ENCODE data around the gene CCNF.

GRCh38 chr16:2457267-2457666 is 28.0 kb downstream of the CCNF start:
- TF ChIP-seq RAD21 (IDR thresholded peaks at IDR 0.05; ENCODE audit: low read depth) (no peak), EGR1 (IDR thresholded peaks at IDR 0.05) (no peak), EP300 (IDR thresholded peaks at IDR 0.05; ENCODE audit: borderline replicate concordance) (no peak), REST (IDR thresholded peaks at IDR 0.05; ENCODE audit: low read depth) (no peak), FOXM1 (IDR thresholded peaks at IDR 0.05; ENCODE audit: borderline replicate concordance, low read depth) (no peak), CREB1 (IDR thresholded peaks at IDR 0.05; ENCODE audit: low read depth) (no peak), NFIC (IDR thresholded peaks at IDR 0.05) (no peak), TAF1 (IDR thresholded peaks at IDR 0.05; ENCODE audit: low read depth) (no peak), YY1 (IDR thresholded peaks at IDR 0.05; ENCODE audit: low read depth) (no peak), ZBTB7A (IDR thresholded peaks at IDR 0.05; ENCODE audit: low read depth) (no peak), TEAD4 (IDR thresholded peaks at IDR 0.05) (no peak)
